Peyer's patch (tissue), 4 donors: ENCODE data around the gene RAB28.

ENCODE experiments used
- POLR2A ChIP-seq, 2 donors: fragments of 450-650 bp; IDR thresholded peaks; one replicate each; pipeline ENCODE4 v1.5.1; 2017; ENCODE audit warnings: antibody characterized with exemption in 2 of 2, mild to moderate bottlenecking in 2 of 2, moderate library complexity in 2 of 2
- TF ChIP-seq, protein P1 (sequence below), 6 experiments: fragments of 450-650 bp in 4 of 6; fragments of 200-600 bp in 2 of 6; sonication (generic) in 1 of 6; IDR thresholded peaks; one replicate each; pipeline ENCODE4 v1.5.1; 2017 to 2019; ENCODE audit warnings: antibody characterized with exemption in 6 of 6, mild to moderate bottlenecking in 3 of 6, moderate library complexity in 1 of 6

GRCh38 chr4:13415068-13415785 lies 68.9 kb downstream of the RAB28 start:
- TF ChIP-seq, protein P1, sequence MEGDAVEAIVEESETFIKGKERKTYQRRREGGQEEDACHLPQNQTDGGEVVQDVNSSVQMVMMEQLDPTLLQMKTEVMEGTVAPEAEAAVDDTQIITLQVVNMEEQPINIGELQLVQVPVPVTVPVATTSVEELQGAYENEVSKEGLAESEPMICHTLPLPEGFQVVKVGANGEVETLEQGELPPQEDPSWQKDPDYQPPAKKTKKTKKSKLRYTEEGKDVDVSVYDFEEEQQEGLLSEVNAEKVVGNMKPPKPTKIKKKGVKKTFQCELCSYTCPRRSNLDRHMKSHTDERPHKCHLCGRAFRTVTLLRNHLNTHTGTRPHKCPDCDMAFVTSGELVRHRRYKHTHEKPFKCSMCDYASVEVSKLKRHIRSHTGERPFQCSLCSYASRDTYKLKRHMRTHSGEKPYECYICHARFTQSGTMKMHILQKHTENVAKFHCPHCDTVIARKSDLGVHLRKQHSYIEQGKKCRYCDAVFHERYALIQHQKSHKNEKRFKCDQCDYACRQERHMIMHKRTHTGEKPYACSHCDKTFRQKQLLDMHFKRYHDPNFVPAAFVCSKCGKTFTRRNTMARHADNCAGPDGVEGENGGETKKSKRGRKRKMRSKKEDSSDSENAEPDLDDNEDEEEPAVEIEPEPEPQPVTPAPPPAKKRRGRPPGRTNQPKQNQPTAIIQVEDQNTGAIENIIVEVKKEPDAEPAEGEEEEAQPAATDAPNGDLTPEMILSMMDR (IDR thresholded peaks at IDR 0.05) = no peak
- no peak for TF ChIP-seq POLR2A (IDR thresholded peaks at IDR 0.05)
